ENCODE measurements around the gene DPEP3.

DPEP3 gene

DNA sequence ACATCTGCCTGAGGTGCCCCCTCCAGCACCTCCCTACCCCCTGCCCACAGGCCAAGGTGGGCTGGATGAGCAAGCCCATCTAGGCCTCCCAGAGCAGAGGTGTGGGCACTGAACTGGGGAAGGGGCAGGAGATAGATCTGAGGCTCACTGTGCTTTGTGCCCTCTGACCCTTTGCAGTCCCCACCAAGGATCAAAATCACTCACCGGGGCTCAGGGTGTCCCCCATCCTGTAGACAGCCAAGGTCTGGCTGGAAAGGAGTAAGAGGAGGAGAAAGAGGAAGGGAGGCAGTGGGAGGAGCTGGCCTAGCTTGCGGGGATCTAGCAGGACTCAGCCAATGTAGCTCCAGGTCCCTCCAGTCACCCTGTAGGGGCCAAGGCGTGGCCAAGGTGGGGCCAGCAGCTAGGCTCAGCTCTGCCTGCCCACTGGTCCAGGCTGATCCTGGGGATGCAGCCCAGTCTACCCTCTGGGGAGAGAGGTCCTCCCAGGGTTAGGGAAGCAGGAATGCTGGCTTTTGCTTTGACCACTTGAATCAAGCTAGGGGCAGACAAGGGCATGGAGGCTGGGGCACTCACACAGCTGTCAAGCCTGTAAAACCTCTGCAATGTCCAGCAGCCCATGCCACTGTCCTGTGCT lies 13.6 kb downstream of the DPEP3 start:
- no peak for DNase-seq

DNA sequence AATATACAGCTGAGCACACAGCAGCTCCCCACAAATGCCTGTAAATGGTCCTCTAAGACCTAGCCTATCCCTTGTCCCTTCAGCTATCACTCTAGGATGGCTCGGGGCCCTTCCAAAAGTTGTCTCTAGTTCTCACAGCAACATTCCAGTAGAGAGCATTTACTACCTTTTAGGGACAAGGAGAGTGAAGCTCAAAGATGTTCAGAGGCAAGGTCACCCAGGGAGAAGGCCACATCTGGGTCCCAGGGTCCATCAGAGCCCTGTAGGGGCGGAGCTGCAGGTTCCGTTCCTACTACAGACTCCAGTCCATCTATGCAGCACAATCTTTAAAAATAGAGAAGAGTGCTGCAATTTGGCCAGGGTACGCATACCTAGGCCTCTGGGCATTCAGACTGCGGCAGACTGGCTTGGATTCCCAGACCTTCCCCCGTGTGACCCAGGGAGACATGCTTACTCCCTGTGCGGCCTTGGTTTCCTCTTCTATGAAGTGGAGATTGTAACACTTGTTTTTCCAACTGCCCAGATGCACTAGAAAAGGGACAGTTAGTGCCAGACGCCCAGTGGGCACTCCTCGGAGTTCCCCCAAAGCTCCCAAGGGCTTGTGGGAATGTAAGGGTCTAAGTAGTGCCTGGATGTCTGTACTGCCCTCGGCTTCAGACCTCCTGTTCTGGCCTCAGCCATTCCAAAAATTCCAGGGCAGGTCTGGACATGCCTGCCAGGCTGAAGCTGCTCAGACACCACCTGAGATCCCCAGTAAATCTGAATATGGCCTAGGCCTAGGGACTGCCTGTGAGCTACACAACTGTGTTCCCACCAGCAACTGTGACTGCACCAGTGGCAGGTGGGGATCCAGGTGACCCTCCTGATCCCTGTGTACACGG lies 14.4 kb downstream of the DPEP3 start:
- DNase-seq = no peak

DNA sequence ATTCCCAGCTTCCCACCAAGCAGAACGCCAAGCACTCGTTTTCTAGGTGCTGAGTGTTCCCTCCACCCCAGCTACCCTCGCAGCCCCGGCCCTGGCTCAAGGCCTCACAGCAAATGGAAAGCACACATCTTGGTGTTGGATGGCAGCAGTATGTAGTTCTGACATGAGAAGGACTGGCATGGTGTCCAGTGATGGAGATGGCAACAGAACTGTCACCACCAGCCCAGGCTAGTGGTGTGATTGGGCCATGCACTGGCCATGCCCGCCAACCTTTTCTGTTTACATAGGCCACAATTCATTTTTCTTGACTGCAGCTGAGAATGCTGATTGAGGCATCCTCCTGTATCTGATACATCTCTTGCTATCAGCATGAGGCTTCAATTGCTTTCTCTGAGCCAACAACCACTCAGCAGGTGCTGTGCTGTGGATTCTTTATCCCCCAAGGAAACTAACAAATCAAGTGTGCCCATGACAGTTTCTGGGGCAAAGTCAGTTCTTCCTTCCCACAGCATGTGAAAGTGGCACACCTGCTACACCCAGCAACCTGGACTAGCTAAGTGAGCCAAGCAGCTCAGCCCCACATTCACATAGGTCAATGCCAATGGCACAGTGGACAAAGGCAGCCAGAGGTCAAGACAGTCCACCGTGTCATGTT lies 15.7 kb downstream of the DPEP3 start:
- no peak for DNase-seq

DNA sequence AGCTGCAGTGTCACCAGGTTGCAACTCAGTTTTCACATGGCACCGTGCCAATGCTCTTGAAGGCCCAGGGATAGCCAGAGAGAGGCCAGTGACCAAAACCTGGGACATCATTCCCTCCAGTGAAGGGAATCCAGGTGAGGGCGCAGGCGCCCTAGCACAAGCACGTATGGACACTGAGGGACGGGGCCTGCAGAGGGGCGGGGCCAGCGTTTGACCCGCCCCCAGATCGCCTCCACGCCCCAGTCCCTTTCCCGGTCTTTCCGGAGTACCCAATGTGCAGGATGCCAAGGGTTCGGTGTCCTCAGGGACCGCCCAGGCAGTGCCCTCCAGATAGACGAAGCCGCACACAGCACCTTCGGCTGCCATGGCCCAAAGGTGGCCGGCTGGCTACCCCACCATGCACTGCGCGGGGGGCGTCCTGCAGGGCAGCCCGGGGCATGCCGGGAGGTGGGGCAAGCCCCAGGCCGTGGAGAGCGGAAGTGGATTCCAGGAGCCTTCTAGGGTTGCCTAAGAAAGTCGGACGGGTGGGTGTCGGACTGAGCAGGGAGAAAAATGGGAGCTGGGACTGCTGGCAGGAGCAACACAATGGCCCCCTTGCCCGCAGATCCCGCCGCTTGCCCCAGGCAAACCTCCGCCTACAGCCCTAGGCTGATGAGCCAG lies 16.5 kb downstream of the DPEP3 start:
- DNase-seq = no peak

DNA sequence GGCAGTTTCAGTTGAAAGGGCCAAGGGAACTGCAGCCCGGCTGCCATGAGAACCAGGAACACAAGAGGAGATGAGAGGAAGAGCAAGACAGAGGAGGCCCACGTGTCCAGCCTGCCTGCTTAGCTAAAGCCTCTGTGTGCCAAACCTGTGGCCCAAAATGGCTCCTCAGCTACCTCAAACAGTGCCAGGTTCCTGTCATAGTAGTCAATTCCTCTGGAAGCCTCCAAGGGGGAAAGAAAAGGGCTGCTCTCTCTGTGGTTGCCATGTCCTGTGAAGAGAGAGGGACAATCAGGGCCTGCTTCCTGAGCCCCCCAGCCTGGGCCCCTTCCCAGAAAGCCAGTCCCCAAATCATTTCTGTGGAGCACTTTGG lies 17.0 kb downstream of the DPEP3 start:
- DNase-seq = no peak

DNA sequence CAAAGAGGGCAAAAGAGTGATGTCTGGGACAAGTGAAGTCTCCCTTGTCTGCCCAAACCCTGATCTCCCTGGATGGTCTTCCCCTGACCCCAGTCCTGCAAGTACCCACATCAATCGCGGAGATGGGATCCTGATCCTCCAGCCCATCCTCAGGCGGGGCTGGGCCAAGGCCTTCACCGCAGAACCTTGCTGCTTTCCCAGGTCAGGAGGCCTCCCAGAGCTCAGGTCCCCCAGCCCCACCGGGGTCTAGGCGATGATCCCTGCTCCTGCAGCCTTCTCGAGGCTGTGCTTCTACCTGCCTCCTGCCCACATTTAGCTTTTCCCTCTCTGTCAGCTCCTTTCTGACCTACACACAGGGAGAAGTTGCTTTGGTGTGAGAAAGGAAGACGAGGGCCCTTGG lies 18.2 kb downstream of the DPEP3 start:
- DNase-seq = no peak

DNA sequence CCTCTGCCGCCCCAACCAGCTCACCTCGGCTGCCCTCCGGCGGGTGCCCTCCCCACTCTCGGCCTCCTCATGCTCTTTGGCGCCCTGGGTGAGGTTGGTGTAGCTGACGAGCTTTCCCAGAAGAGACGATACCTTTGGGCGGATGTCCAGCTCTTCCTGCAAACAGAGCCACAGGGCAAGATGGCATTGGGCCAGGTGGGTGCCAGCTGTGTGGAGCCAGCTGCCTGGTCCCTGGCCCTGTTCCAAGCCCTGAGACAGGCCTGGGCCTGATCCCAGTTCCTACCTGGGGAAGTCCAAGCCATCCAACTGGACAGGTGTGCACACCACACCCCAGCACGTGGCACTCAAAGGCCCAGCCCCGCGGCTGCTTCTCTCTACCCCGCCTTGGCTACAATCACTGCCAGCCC lies 18.7 kb downstream of the DPEP3 start:
- DNase-seq = no peak

DNA sequence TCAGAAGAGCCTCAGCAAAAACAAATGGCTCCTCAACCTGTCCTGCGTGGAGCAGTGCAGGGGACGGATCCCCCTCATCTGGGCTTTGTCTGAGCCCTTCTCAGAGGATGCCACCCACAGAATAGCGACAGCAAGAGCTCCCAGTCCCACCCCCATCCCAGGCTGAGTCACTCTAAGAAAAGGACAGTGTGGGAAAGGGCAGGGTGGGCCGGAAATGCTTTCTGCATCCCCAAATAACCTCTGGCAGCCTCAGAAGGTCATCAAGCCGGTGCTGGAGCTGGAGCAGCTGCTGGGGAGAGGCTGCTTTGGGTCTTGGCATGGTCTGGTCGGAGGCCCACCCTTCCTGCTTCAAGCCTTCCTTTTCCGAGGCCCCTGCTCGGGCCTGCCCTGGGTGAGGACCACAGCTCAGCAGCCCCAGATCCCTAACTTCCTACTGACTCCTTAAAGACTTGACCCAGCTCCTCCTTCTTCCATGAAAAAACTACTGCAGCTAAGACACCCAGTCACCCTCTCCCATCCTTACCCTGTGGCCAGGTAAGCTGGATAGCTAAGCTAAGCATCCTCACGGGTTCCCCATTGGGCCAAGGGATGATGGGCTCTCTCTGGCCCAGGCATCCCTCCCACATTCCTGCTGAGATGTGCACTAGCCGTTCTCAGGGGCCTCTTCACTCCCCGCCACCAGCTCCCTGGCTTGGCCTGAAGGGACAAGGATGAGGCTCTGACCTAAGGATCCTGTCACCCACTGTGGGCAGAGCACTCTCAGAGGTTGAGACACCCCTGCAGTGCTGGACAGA lies 20.6 kb downstream of the DPEP3 start:
- no peak for DNase-seq

DNA sequence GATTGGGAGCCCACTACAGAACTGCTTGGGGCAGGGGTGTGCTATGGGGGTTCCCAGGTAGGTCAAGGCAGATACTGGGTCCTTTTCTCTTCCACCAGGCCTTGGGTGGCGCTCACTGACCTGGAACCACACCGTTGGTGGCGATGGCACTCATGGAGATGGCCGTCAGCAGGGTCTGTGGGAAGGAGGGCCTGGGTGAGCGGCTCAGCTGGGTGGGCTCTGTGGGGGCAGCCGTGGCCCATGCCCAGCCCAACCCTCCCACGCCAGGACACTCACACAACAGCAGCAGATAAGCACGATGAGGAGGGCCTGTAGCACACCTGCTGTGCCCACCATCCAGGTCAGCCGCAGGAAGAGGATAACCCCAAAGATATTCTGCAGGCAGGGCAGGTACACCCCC lies 22.7 kb downstream of the DPEP3 start:
- no peak for DNase-seq

DNA sequence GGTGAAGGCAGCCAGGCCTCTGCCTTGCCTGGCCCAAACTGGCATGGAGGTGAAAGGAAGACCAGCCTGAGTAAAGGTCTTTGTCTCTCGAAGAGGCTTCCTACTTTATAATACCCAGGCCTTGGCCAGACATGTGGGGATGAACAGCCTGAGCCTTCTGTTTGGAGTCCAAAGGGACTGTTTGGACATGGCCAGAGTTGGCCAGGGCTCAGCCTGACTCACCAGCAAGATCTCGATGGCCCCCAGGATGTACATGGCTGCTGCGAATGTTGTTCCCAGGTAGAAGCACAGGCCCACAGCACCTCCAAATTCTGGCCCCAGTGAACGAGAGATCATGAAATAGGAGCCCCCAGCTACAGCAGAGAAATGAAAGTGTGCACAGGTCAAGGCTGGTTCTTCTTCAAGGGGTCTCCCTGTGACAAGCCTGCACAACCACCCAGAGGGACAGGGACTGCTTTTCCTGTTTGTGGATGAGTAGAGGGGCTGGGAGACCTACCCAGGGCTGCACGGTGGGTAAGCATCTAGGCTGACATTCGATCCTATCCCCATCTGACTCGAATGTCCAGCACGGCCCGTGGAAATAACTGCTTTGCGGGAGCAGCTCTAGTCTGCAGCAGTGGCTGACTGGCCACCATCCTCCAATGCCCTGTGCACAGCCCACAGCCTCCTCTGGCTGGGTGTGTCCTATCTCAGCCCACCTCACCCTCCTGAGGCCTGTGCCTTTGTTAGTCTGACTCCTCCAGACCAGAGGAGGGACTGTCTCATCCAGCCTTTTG lies 25.7 kb downstream of the DPEP3 start:
- no peak for DNase-seq

DNA sequence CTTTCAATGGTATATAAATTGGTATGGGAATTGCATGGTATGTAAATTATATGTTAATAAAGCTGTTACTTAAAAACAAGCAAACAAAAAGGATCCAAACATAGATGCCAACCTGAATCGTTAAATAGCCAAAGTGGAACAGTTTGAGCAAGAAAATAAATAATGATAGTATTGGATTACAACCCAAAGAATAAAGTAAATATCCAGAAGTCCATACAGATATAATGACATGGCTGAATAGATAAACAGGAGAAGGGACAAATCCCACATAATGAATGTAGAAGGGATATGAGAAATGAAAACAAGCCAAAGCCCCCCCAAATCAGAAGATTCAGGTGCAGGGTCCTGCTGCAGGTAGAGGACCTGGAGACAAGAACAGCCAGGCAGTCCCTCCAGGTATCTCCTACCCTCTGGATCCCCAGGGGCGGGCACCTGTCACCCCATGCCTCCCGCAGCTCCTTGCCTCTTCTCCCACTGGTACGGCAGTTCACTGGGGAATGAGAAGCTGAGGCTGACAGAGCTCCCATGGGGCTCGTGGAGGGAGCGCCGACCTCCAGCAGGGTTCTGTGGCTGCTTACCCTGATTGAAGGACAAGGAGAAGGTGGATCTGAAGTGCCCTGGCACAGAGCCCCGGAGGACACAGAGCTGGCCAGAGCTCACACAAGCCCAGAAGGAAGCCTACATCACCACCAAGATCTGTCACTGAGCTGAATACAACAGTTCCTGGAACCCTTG lies 26.5 kb downstream of the DPEP3 start:
- DNase-seq = no peak

DNA sequence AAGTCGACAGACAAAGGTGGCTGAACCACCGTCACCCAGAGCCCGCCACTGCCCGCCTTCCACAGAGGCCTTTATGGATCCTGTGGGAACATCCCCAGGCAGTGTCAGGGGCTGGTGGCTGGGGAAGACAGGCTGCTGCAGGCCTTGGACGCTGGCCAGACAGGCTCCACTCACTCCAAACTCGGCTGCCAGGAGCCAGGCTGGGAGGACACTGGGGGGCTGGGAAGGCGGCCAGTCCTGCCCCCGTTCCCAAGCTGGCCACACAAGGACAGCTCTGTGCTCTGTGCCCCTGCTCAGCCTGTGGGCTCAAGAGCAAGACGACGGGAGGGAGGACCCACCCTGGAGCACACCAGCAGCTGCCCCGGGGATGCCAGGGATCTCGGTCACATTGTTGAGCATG lies 28.8 kb downstream of the DPEP3 start:
- DNase-seq = no peak

DNA sequence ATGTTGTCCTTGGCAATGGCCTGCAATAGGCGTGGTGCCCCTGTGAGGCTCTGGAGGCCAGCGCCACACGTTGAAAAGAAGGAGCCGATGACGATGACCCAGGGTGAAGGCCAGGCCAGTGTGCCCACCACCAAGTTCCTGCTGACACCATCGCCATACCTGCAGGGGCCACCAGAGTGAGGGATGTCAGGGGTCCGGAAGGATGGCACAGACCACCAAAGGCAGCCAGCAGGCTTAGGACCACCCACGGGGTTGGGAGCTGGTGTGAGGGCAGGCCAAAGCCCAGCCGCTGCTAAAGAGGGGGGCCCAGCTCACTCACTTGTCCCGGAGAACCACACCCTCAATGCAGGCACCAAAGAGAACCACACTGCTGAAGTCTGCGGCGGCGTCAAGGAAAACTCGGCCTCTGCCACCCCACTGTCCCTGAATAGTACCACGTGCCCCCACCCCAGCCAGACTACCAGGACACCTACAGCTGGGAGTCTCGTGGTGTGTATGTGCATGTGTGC lies 29.9 kb downstream of the DPEP3 start:
- DNase-seq = no peak

DNA sequence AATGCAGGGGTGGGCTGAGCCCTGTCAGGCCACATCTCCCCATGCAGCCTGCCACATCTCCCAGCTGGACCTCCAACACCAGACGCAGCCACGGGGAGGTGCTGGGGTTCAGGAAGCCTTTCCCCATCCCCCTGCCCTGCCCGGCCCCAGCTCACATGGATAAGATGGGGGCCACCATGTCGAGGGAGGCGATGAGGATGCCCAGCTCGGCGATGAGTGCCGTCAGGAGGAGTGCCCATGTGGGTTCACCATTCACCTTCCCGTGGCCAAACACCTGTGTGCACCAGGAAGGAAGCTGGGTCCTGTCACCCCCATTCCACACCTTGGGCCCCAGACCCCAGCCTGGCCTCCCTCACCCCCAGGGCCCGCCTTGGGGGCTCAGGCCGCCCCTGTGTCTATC lies 30.7 kb downstream of the DPEP3 start:
- DNase-seq = no peak

DNA sequence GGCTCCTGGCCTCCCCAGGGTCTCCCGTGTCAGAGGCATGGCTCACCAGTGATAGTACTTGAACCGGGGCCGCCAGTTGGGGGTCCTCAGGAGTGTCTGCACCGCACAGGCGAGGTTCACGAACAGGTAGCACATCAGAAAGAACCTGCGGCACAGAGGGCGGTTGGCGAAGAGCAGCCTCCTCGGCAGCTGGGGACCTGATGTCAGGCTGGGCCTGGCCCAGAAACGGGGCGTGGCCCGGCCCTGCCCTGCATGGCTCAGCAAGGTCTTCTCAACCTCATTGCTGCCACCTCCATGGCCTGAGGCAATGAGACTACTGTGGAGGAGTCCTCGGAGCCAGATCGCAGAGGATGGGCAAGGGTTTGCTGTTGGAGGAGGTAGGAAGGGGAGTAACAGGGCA lies 32.3 kb downstream of the DPEP3 start:
- DNase-seq = no peak

DNA sequence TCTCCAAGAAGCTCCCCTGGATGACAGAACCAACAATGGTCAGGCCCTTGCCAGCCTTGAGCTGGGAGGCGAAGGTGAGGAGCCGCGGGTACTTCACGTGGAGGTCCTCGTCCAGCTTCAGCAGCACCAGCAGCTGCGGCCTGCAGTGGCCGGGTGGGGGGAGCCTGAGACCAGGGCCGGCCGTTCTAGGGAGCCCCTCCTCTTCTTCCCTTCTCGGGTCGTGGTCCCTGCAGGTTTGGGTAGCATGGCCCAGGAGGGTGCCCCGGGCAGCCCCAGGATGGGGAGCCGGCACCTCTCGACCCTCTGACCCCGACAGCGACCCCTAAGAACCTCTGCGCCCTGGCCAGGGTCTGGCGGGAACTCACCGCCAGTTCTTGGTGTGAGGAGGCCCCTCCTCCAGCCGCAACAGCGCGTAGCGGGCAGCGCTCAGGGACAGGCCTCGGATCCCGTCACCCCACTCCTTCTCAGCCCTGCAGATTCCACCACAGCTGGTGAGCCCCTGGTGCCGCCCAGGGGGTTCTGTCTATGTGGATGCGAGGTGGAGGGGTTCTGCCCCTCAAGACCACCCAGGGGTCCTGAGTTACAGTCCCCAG lies 33.2 kb downstream of the DPEP3 start:
- DNase-seq = no peak

DNA sequence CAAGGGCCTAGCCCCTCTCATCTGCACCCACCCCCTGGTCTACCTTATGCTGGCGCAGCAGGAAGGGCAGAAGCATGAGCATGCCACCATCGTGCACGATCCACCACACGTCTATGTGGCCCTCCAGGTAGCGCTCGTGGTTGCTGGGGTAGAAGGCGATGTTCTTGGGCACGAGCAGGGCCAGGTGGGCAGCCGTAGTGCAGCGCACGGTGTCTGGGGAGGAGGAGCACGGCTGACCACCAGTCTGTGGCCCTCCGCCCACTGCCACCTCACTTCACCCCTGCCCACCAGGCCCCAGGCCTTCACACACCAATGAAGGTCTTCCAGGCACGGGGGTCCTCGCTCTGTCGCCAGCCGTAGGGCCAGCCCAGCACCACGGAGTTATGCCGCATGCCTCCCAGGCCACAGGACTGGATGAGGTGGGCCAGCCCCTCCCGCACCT lies 34.1 kb downstream of the DPEP3 start:
- DNase-seq = no peak

DNA sequence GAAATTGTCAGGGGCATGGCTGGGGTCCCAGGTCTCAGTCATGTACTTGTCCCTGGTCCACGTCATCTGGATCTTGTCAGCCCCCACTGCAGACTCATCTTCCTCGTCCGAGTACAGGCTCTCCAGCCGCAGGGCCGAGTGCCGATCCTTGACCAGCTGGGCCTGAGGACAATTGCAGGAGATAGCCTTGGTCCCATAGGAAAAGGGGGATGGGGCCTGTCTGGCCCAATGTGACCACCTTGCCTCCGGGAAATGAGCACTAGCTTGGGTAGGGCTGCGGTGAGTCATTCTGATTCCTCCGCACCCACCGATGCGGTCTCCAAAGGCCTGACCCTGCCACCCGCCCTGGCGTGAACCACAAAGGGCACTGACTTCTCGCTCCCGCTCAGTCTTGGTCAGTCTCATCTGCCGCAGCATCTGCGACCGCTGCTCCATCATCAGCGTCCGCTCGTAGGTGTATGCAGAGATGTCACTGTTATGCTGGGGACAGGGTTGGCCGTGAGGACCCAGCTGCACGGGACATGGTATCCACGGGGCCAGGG lies 34.8 kb downstream of the DPEP3 start:
- no peak for DNase-seq

DNA sequence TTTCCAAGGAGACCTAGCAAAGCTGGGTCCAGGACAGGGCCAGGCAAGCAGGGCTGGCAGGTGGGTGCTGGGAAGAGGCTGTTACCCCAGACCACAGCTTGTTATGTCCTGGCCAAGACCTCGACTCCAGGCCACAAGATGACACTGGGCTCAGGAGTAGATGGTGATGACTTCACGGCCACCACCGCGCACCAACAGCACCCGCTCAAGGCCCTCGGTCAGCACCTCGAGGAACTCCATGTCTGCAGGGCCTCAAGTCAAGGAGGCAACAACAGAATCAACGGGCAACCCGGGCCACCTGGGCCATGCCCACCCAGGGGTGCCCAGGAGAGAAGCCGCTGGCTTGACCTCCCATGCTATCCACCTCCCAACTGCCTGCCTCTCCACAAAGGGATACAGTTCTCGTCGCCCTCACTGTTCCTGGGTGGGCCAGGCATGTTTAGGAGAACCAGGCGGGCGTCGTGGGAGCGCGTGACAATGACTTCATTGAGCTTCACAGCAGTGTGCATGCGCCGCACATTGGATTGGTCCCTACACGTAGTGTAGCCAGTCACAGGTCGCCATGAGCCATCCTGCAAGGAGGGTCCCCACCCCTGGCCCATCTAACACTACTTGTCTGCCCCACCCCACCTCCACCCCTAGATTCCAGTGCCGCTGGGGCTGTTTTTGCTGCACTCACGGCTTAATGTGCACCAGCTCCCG lies 35.5 kb downstream of the DPEP3 start:
- DNase-seq = no peak
